ENCODE results near the gene RNF213.

Gene RNF213

GRCh38 chr17:80337195-80337895, 76.7 kb downstream of the RNF213 start:
- H3K27me3 Mint-ChIP-seq (ENCODE audit: low read depth) = no peaks in the 10 kb centered on the region
- peaks cover 59% of the 10 kb centered on the region for H3K36me3 Mint-ChIP-seq (ENCODE audit: low read depth)
- peaks cover 4% of the 10 kb centered on the region for H3K4me1 Mint-ChIP-seq (ENCODE audit: low read depth)
- H3K27ac Mint-ChIP-seq = no peak overlapping the region
- no peak overlapping the region for H3K4me3 Mint-ChIP-seq
- H3K9me3 Mint-ChIP-seq = no peaks in the 10 kb centered on the region

GRCh38 chr17:80339118-80339517, 78.5 kb downstream of the RNF213 start:
- H3K9me3 Mint-ChIP-seq = no peaks in the 10 kb centered on the region
- no peaks in the 10 kb centered on the region for H3K27me3 Mint-ChIP-seq (ENCODE audit: low read depth)
- H3K4me3 Mint-ChIP-seq = no peak overlapping the region
- peaks cover 61% of the 10 kb centered on the region for H3K36me3 Mint-ChIP-seq (ENCODE audit: low read depth)
- H3K4me1 Mint-ChIP-seq (ENCODE audit: low read depth) = peaks cover 5% of the 10 kb centered on the region
- H3K27ac Mint-ChIP-seq = no peak overlapping the region

GRCh38 chr17:80339731-80340456, 79.2 kb downstream of the RNF213 start:
- H3K36me3 Mint-ChIP-seq (ENCODE audit: low read depth) = peaks cover 66% of the 10 kb centered on the region
- H3K27me3 Mint-ChIP-seq (ENCODE audit: low read depth) = no peaks in the 10 kb centered on the region
- peaks cover 10% of the 10 kb centered on the region for H3K4me1 Mint-ChIP-seq (ENCODE audit: low read depth)
- H3K9me3 Mint-ChIP-seq = no peaks in the 10 kb centered on the region
- H3K4me3 Mint-ChIP-seq = no peak overlapping the region
- H3K27ac Mint-ChIP-seq = no peak overlapping the region

- peaks cover 24% of the 10 kb centered on the region for H3K4me1 Mint-ChIP-seq (ENCODE audit: low read depth)
- peaks cover 75% of the 10 kb centered on the region for H3K36me3 Mint-ChIP-seq (ENCODE audit: low read depth)
Observed at GRCh38 chr17:80345321-80345720, 84.7 kb downstream of the RNF213 start.

GRCh38 chr17:80345841-80346497, 85.3 kb downstream of the RNF213 start:
- Mint-ChIP-seq H3K9me3 (no peaks in the 10 kb centered on the region), H3K27ac (no peak overlapping the region), H3K4me3 (no peak overlapping the region), H3K4me1 (ENCODE audit: low read depth) (peaks cover 24% of the 10 kb centered on the region), H3K27me3 (ENCODE audit: low read depth) (no peaks in the 10 kb centered on the region), H3K36me3 (ENCODE audit: low read depth) (peaks cover 77% of the 10 kb centered on the region)

More at GRCh38 chr17:80345321-80345720, 84.7 kb downstream of the RNF213 start:
- H3K27me3 Mint-ChIP-seq (ENCODE audit: low read depth) = no peaks in the 10 kb centered on the region
- H3K27ac Mint-ChIP-seq = peak overlapping the region; percentile 20
- no peak overlapping the region for H3K4me3 Mint-ChIP-seq
- H3K9me3 Mint-ChIP-seq = no peaks in the 10 kb centered on the region

GRCh38 chr17:80346498-80347275, 86.0 kb downstream of the RNF213 start:
- Mint-ChIP-seq H3K9me3 (no peaks in the 10 kb centered on the region), H3K27me3 (ENCODE audit: low read depth) (no peaks in the 10 kb centered on the region), H3K27ac (no peak overlapping the region), H3K4me3 (no peak overlapping the region), H3K36me3 (ENCODE audit: low read depth) (peaks cover 78% of the 10 kb centered on the region), H3K4me1 (ENCODE audit: low read depth) (peaks cover 24% of the 10 kb centered on the region)

GRCh38 chr17:80347536-80347935, 86.9 kb downstream of the RNF213 start:
- Mint-ChIP-seq H3K27ac (peak overlapping the region; percentile 62), H3K4me1 (ENCODE audit: low read depth) (peaks cover 24% of the 10 kb centered on the region), H3K36me3 (ENCODE audit: low read depth) (peaks cover 81% of the 10 kb centered on the region), H3K27me3 (ENCODE audit: low read depth) (no peaks in the 10 kb centered on the region), H3K4me3 (no peak overlapping the region), H3K9me3 (no peaks in the 10 kb centered on the region)

GRCh38 chr17:80347948-80348351, 87.3 kb downstream of the RNF213 start:
- H3K4me1 Mint-ChIP-seq (ENCODE audit: low read depth) = peaks cover 24% of the 10 kb centered on the region
- peaks cover 84% of the 10 kb centered on the region for H3K36me3 Mint-ChIP-seq (ENCODE audit: low read depth)
- no peaks in the 10 kb centered on the region for H3K9me3 Mint-ChIP-seq
- H3K27ac Mint-ChIP-seq = no peak overlapping the region
- no peaks in the 10 kb centered on the region for H3K27me3 Mint-ChIP-seq (ENCODE audit: low read depth)
- no peak overlapping the region for H3K4me3 Mint-ChIP-seq

- H3K27ac Mint-ChIP-seq = peak overlapping the region; percentile 62
Observed at GRCh38 chr17:80348551-80349150, 88.0 kb downstream of the RNF213 start.

GRCh38 chr17:80349151-80349651, 88.5 kb downstream of the RNF213 start:
- Mint-ChIP-seq H3K4me3 (no peak overlapping the region), H3K27ac (peak overlapping the region; percentile 65), H3K4me1 (ENCODE audit: low read depth) (peaks cover 21% of the 10 kb centered on the region), H3K9me3 (no peaks in the 10 kb centered on the region), H3K27me3 (ENCODE audit: low read depth) (no peaks in the 10 kb centered on the region), H3K36me3 (ENCODE audit: low read depth) (peaks cover 82% of the 10 kb centered on the region)

More at GRCh38 chr17:80348551-80349150, 88.0 kb downstream of the RNF213 start:
- H3K36me3 Mint-ChIP-seq (ENCODE audit: low read depth) = peaks cover 85% of the 10 kb centered on the region
- no peaks in the 10 kb centered on the region for H3K9me3 Mint-ChIP-seq
- no peak overlapping the region for H3K4me3 Mint-ChIP-seq
- H3K4me1 Mint-ChIP-seq (ENCODE audit: low read depth) = peaks cover 24% of the 10 kb centered on the region
- H3K27me3 Mint-ChIP-seq (ENCODE audit: low read depth) = no peaks in the 10 kb centered on the region

GRCh38 chr17:80349751-80350150, 89.1 kb downstream of the RNF213 start:
- H3K36me3 Mint-ChIP-seq (ENCODE audit: low read depth) = peaks cover 78% of the 10 kb centered on the region
- no peaks in the 10 kb centered on the region for H3K27me3 Mint-ChIP-seq (ENCODE audit: low read depth)
- H3K4me3 Mint-ChIP-seq = no peak overlapping the region
- H3K27ac Mint-ChIP-seq = peak overlapping the region; percentile 79
- no peaks in the 10 kb centered on the region for H3K9me3 Mint-ChIP-seq
- H3K4me1 Mint-ChIP-seq (ENCODE audit: low read depth) = peaks cover 18% of the 10 kb centered on the region

- no peaks in the 10 kb centered on the region for H3K9me3 Mint-ChIP-seq
- H3K27ac Mint-ChIP-seq = no peak overlapping the region
- no peak overlapping the region for H3K4me3 Mint-ChIP-seq
- no peaks in the 10 kb centered on the region for H3K27me3 Mint-ChIP-seq (ENCODE audit: low read depth)
- peaks cover 67% of the 10 kb centered on the region for H3K36me3 Mint-ChIP-seq (ENCODE audit: low read depth)
- H3K4me1 Mint-ChIP-seq (ENCODE audit: low read depth) = peaks cover 14% of the 10 kb centered on the region
Observed at GRCh38 chr17:80352216-80352895, 91.7 kb downstream of the RNF213 start.

- Mint-ChIP-seq H3K4me3 (no peak overlapping the region), H3K9me3 (no peaks in the 10 kb centered on the region), H3K27ac (peak overlapping the region; percentile 45), H3K36me3 (ENCODE audit: low read depth) (peaks cover 65% of the 10 kb centered on the region), H3K27me3 (ENCODE audit: low read depth) (no peaks in the 10 kb centered on the region), H3K4me1 (ENCODE audit: low read depth) (peaks cover 11% of the 10 kb centered on the region)
Observed at GRCh38 chr17:80352991-80353665, 92.5 kb downstream of the RNF213 start.

Data from T-helper 1 cell treated with Interleukin-12 subunit alpha and Interleukin-12 subunit beta and Interleukin-4 antibody, amounts not matched to agents 30 μg/mL and 1 μg/mL, for 36 hours (primary cell).